Mucosa of descending colon (tissue), 3 donors: Measurements from ENCODE around the gene ARNT2. TPM values are rescaled to one million over a fixed set of nuclear protein-coding genes. Genes with fewer than 3 reads are reported as not detected.

Experiments used
- ATAC-seq: fragments of 200-7000 bp; cut with Tn5 transposase; one replicate; pipeline ENCODE4 v1.9.1; 2020; ENCODE audit warnings: mild to moderate bottlenecking, moderate library complexity
- DNase-seq, 3 donors: peaks; one replicate each; pipeline ENCODE4 v3.0.0-alpha.2; 2020
- H3K36me3 ChIP-seq: fragments of 200-600 bp; one replicate; pipeline ENCODE4 v1.8.0; 2021; ENCODE audit warnings: low read depth, mild to moderate bottlenecking
- H3K4me1 ChIP-seq: fragments of 200-600 bp; one replicate; pipeline ENCODE4 v1.8.0; 2021; ENCODE audit warnings: low read depth, mild to moderate bottlenecking
- H3K4me3 ChIP-seq: fragments of 200-600 bp; one replicate; pipeline ENCODE4 v1.8.0; 2021; ENCODE audit warnings: mild to moderate bottlenecking
- H3K9me3 ChIP-seq: fragments of 200-600 bp; one replicate; pipeline ENCODE4 v1.8.0; 2021; ENCODE audit warnings: mild to moderate bottlenecking
- CTCF ChIP-seq: fragments of 200-600 bp; IDR thresholded peaks from one replicate; pipeline ENCODE4 v1.8.0; 2022; ENCODE audit warnings: antibody characterized with exemption, mild to moderate bottlenecking
- intact Hi-C, 2 donors: fragments of 100-400 bp; cut with DNase I in 1 of 2; cut with micrococcal nuclease in 1 of 2; formaldehyde crosslinking; loops; one replicate each; pipeline versions ENCODE4 v1.11.0 to v1.11.1; 2022; cut with DNase I, micrococcal nuclease
- total RNA-seq, 3 donors: library from RNA; stranded (reverse); fragmentation: NEBNext Ultra II Directional in 2 of 3; extraction: Animal tissue kit (Norgen Biotek cat#: 25700) in 2 of 3; gene quantifications; one replicate each; pipeline versions ENCODE4 v1.2.1 to v1.2.4, GENCODE V29; 2021 to 2023
- donor health status: DM: no; HTN: no; CAD: no; lungs with moderate emphysema.
- donor health status: DM: no; HTN: no; CAD: no.
- donor health status: DM: no; HTN: yes; CAD: no.

The ARNT2 gene
- total RNA-seq, 3 donors from 2014 or later: 2.8 to 11.1 (median 3.2) TPM

- Histone ChIP-seq H3K9me3 (peaks cover 9% of the 10 kb centered on the region), H3K36me3 (no peaks in the 10 kb centered on the region), H3K4me1 (no peaks in the 10 kb centered on the region), H3K4me3 (no peak overlapping the region)
- DNase-seq (no peak), ATAC-seq (no peak)
- intact Hi-C loops: no loop called here
- TF ChIP-seq CTCF: no peak
Observed at GRCh38 chr15:80620141-80620540, 216.0 kb downstream of the ARNT2 start.

- Histone ChIP-seq H3K36me3 (no peaks in the 10 kb centered on the region), H3K4me3 (no peak overlapping the region), H3K9me3 (peaks cover 9% of the 10 kb centered on the region), H3K4me1 (no peaks in the 10 kb centered on the region)
- intact Hi-C loops: no loop called here
- ATAC-seq (no peak), DNase-seq (no peak)
- no peak for TF ChIP-seq CTCF
Observed at GRCh38 chr15:80620931-80621330, 216.7 kb downstream of the ARNT2 start.

- intact Hi-C loops: no loop called here
- Histone ChIP-seq H3K4me3 (no peak overlapping the region), H3K4me1 (no peaks in the 10 kb centered on the region), H3K9me3 (peaks cover 9% of the 10 kb centered on the region), H3K36me3 (no peaks in the 10 kb centered on the region)
- no peak for TF ChIP-seq CTCF
- ATAC-seq (no peak), DNase-seq (no peak)
Observed at GRCh38 chr15:80626643-80627120, 222.5 kb downstream of the ARNT2 start.

GRCh38 chr15:80629355-80629754 lies 225.2 kb downstream of the ARNT2 start:
- Histone ChIP-seq H3K4me3 (no peak overlapping the region), H3K9me3 (no peaks in the 10 kb centered on the region), H3K36me3 (no peaks in the 10 kb centered on the region), H3K4me1 (no peaks in the 10 kb centered on the region)
- DNase-seq: no peak
- no peak for TF ChIP-seq CTCF
- intact Hi-C loops: no loop called here
- no peak for ATAC-seq

GRCh38 chr15:80630981-80631380 lies 226.8 kb downstream of the ARNT2 start:
- intact Hi-C loops: no loop called here
- no peak for ATAC-seq
- DNase-seq: no peak
- H3K36me3 ChIP-seq: no peaks in the 10 kb centered on the region
- no peaks in the 10 kb centered on the region for H3K9me3 ChIP-seq
- no peak overlapping the region for H3K4me3 ChIP-seq
- TF ChIP-seq CTCF: no peak
- H3K4me1 ChIP-seq: no peaks in the 10 kb centered on the region

GRCh38 chr15:80633221-80633620 lies 229.0 kb downstream of the ARNT2 start:
- DNase-seq (no peak), ATAC-seq (no peak)
- intact Hi-C loops: no loop called here

More at GRCh38 chr15:80633221-80633620, 229.0 kb downstream of the ARNT2 start:
- Histone ChIP-seq H3K36me3 (no peaks in the 10 kb centered on the region), H3K4me1 (no peaks in the 10 kb centered on the region), H3K4me3 (no peak overlapping the region), H3K9me3 (no peaks in the 10 kb centered on the region)
- TF ChIP-seq CTCF: no peak
